Astrocyte (in vitro differentiated cells and primary cell): ENCODE measurements around the gene MSN. TPM values are rescaled to one million over a fixed set of nuclear protein-coding genes. Genes with fewer than 3 reads are reported as not detected.
"Not testable (repeated sequence)": the region's sequence is repeated elsewhere in the genome, so short reads cannot be mapped to it uniquely, and the experiment has no call there.

Source experiments
- DNase-seq: peaks from one replicate; pipeline ENCODE4 v3.0.0-alpha.2; 2010; ENCODE audit warnings: low read depth
- FAIRE-seq: peaks from 2 replicates; lab custom pipeline; 2011; peaks lifted over from hg19 to GRCh38; lab: Jason Lieb, UNC
- H2AFZ ChIP-seq: 2 replicates; pipeline ENCODE4 v1.6.0; 2012; ENCODE audit warnings: low read depth, low read length, inconsistent platforms
- H3K27ac ChIP-seq: 2 replicates; pipeline ENCODE4 v1.5.1; 2011; ENCODE audit warnings: low read depth, low read length, inconsistent platforms
- H3K27me3 ChIP-seq: 2 replicates; pipeline ENCODE4 v1.6.0; 2011; ENCODE audit warnings: low read length, inconsistent platforms; ENCODE audit not compliant: insufficient read depth
- H3K36me3 ChIP-seq: 2 replicates; pipeline ENCODE4 v1.5.1; 2011; ENCODE audit warnings: low read length, inconsistent platforms; ENCODE audit not compliant: insufficient read depth
- H3K4me1 ChIP-seq: 2 replicates; pipeline ENCODE4 v1.5.1; 2011; ENCODE audit warnings: low read length, inconsistent platforms; ENCODE audit not compliant: insufficient read depth
- H3K4me2 ChIP-seq: 2 replicates; pipeline ENCODE4 v1.6.0; 2012; ENCODE audit warnings: low read length, inconsistent platforms
- H3K4me3 ChIP-seq: 2 replicates; pipeline ENCODE4 v1.5.1; 2011; ENCODE audit warnings: low read depth, mild to moderate bottlenecking, low read length, inconsistent platforms; ENCODE audit not compliant: insufficient read depth
- H3K79me2 ChIP-seq: 2 replicates; pipeline ENCODE4 v1.6.0; 2012; ENCODE audit warnings: mild to moderate bottlenecking, low read length, inconsistent platforms; ENCODE audit not compliant: insufficient read depth
- H3K9ac ChIP-seq: 2 replicates; pipeline ENCODE4 v1.6.0; 2012; ENCODE audit warnings: mild to moderate bottlenecking, low read length, inconsistent platforms
- H3K9me3 ChIP-seq: 2 replicates; pipeline ENCODE4 v1.5.1; 2012; ENCODE audit warnings: low read depth, mild to moderate bottlenecking, low read length, inconsistent platforms; ENCODE audit not compliant: insufficient read depth
- H4K20me1 ChIP-seq: 2 replicates; pipeline ENCODE4 v1.6.0; 2012; ENCODE audit warnings: low read length, inconsistent platforms; ENCODE audit not compliant: insufficient read depth
- H3K27ac Mint-ChIP-seq: one replicate; pipeline ENCODE4 v1.8.0; 2021; ENCODE audit warnings: mild to moderate bottlenecking, mixed read lengths; ENCODE audit not compliant: unreplicated experiment
- H3K27me3 Mint-ChIP-seq: one replicate; pipeline ENCODE4 v1.8.0; 2021; ENCODE audit warnings: low read depth, mixed read lengths; ENCODE audit not compliant: unreplicated experiment
- H3K36me3 Mint-ChIP-seq: one replicate; pipeline ENCODE4 v1.8.0; 2021; ENCODE audit warnings: low read depth, mixed read lengths; ENCODE audit not compliant: unreplicated experiment
- H3K4me1 Mint-ChIP-seq: one replicate; pipeline ENCODE4 v1.8.0; 2021; ENCODE audit warnings: low read depth, mixed read lengths; ENCODE audit not compliant: unreplicated experiment
- H3K4me3 Mint-ChIP-seq: one replicate; pipeline ENCODE4 v1.8.0; 2021; ENCODE audit warnings: mild to moderate bottlenecking, moderate library complexity, mixed read lengths; ENCODE audit not compliant: unreplicated experiment
- H3K9me3 Mint-ChIP-seq: one replicate; pipeline ENCODE4 v1.8.0; 2021; ENCODE audit warnings: mild to moderate bottlenecking, mixed read lengths; ENCODE audit not compliant: unreplicated experiment
- CTCF ChIP-seq: IDR thresholded peaks from 2 replicates; pipeline ENCODE4 v1.5.1; 2011; ENCODE audit warnings: low read depth, mild to moderate bottlenecking, inconsistent platforms, low read length, moderate library complexity; ENCODE audit not compliant: insufficient read depth
- EZH2 ChIP-seq: IDR thresholded peaks from 2 replicates; pipeline ENCODE4 v1.6.1; 2012; ENCODE audit warnings: mild to moderate bottlenecking, low read length, inconsistent platforms; ENCODE audit not compliant: insufficient read depth
- total RNA-seq: library from RNA; stranded (reverse); gene quantifications from 2 replicates; pipeline ENCODE4 v1.2.1, GENCODE V29; 2021

The MSN gene
- total RNA-seq, 1 donor from 2014 or later, result 369 TPM

- Histone ChIP-seq H3K4me3 (no peak overlapping the region), H3K27ac (no peak overlapping the region), H3K36me3 (no peaks in the 10 kb centered on the region), H3K9me3 (no peaks in the 10 kb centered on the region), H2AFZ (no peak overlapping the region), H3K79me2 (no peaks in the 10 kb centered on the region), H3K27me3 (no peaks in the 10 kb centered on the region), H3K4me2 (no peak overlapping the region), H3K4me1 (peaks cover 16% of the 10 kb centered on the region), H3K9ac (no peak overlapping the region), H4K20me1 (no peaks in the 10 kb centered on the region)
- DNase-seq, result no peak
- no peak overlapping the region for H3K4me3 Mint-ChIP-seq
- no peak overlapping the region for H3K27ac Mint-ChIP-seq
- H3K27me3 Mint-ChIP-seq, result no peaks in the 10 kb centered on the region
- no peaks in the 10 kb centered on the region for H3K9me3 Mint-ChIP-seq
- H3K4me1 Mint-ChIP-seq, result peaks cover 7% of the 10 kb centered on the region
- no peak for FAIRE-seq
- TF ChIP-seq EZH2 (no peak), CTCF (no peak)
- H3K36me3 Mint-ChIP-seq, result no peaks in the 10 kb centered on the region
These were observed 19.7 kb upstream of the MSN start for GRCh38 chrX:65647801-65648200.

- no peak overlapping the region for H3K4me3 Mint-ChIP-seq
- H3K27me3 Mint-ChIP-seq, result no peaks in the 10 kb centered on the region
- Histone ChIP-seq H4K20me1 (no peaks in the 10 kb centered on the region), H3K9ac (no peak overlapping the region), H3K4me1 (no peaks in the 10 kb centered on the region), H3K36me3 (no peaks in the 10 kb centered on the region), H3K27ac (no peak overlapping the region), H3K4me2 (no peak overlapping the region), H3K27me3 (no peaks in the 10 kb centered on the region), H3K4me3 (no peak overlapping the region), H3K79me2 (no peaks in the 10 kb centered on the region), H2AFZ (no peak overlapping the region), H3K9me3 (no peaks in the 10 kb centered on the region)
- H3K36me3 Mint-ChIP-seq, result no peaks in the 10 kb centered on the region
- TF ChIP-seq CTCF (no peak), EZH2 (no peak)
- H3K27ac Mint-ChIP-seq, result no peak overlapping the region
- H3K9me3 Mint-ChIP-seq, result no peaks in the 10 kb centered on the region
- no peak for DNase-seq
- H3K4me1 Mint-ChIP-seq, result peaks cover 5% of the 10 kb centered on the region
- no peak for FAIRE-seq
These were observed 15.4 kb upstream of the MSN start for GRCh38 chrX:65652098-65652497.

- not testable (repeated sequence) for DNase-seq, H3K36me3 ChIP-seq, H3K4me1 ChIP-seq, H3K27me3 ChIP-seq, H2AFZ ChIP-seq, H3K4me3 Mint-ChIP-seq, H3K27ac Mint-ChIP-seq, H3K4me1 Mint-ChIP-seq, H3K9ac ChIP-seq, FAIRE-seq, H3K27ac ChIP-seq, H3K4me3 ChIP-seq, H4K20me1 ChIP-seq, H3K9me3 ChIP-seq, H3K9me3 Mint-ChIP-seq, H3K27me3 Mint-ChIP-seq, H3K4me2 ChIP-seq, H3K79me2 ChIP-seq, H3K36me3 Mint-ChIP-seq
These were observed 10.4 kb upstream of the MSN start for GRCh38 chrX:65657009-65657441.
